GM21723 (cell line): ENCODE results near the gene ZFYVE27.

Experiments
- ATAC-seq: cut with Tn5 transposase; IDR thresholded peaks from one replicate; pipeline ENCODE4 v1.9.1; 2021; ENCODE audit warnings: mild to moderate bottlenecking, moderate library complexity; ENCODE audit not compliant: unreplicated experiment

Gene ZFYVE27

DNA sequence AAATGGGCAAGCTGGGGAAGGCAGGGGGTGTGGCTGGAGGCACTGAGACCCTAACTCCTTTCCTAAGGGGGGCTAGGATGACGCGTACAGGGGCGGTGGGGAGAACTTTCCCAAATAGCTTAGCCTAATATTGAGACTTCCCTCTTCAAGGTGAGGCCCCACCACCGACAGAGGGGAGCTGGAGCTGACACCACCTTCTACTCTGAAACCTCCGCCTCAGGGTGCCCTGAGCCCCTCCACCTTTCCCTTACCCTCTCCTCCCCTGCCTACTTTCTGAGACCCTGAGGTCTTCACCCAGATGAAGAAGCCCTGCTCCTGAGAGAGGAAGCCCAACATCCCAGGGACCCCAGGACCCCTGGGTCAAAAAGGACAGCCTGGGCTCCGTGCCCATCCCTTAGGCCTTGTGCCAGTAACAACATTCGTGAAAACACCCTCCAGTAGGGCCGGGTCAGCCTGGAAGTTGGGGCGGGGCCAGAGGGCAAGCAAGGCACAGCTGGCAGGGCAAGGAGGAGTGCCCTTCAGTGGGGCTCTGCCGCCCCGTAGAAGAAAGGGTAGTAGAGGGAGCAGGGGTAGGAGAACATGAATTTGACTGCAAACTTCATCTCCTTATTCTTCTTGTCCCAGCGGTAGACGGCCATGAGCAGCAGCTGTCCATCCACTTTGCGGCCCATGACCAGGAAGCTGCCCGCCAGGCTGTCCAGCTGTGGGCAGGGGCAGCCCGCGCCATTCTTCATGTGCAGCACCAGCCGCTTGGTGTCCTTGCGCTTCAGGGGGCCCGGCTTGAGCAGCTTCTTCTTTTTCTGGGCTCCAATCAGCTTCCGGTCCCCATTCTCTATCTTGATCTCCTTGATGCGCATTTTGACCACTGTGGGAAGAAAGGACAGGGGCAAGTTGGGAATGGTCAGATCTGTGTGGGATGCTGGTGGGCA, 30.3 kb downstream of the ZFYVE27 start:
- no peak for ATAC-seq

DNA sequence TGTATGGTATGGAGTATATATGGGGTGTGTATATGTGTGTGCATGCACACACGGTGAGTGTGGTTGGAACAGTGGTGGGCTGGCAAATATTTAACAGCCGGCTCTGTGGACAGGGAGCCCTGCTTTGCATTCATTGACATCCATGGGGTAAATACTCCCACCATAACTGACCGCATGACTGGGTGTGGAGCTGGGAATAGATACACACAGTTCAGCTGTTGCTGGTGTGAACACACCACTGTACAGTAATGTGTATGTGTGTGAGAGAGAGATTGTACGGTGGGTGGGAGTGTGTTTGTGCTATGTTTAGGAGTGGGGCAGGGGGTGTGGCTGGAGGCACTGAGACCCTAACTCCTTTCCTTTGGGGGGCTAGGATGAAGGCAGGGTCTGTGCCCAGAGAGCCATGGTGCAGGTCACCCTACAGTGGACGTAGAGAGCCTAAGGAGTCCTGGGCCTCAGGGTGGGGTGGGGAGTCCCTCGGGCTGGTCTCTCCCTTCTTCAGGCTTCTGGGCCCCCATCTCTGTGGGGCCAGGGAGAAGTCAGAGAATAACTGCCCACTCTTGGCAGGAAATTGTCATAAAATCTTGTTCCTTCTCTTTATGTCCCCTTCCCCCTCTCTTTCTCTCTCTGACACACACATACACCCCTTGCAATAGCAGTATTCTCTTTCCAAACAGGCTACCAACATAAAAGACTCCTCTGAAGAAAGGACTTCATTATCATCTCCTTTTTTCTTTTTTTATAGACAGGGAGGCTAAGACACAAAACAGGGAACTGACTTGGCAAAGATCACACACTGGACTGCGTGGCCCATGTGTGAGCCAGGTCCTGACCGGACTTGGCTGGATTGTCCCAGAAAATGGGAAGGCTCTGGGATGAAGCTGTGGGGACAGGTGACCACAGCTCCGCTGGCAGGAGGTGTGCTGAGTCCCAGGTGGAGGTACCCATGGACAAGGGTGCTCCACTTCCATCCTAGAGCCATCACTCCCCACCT, 31.7 kb downstream of the ZFYVE27 start:
- no peak for ATAC-seq

DNA sequence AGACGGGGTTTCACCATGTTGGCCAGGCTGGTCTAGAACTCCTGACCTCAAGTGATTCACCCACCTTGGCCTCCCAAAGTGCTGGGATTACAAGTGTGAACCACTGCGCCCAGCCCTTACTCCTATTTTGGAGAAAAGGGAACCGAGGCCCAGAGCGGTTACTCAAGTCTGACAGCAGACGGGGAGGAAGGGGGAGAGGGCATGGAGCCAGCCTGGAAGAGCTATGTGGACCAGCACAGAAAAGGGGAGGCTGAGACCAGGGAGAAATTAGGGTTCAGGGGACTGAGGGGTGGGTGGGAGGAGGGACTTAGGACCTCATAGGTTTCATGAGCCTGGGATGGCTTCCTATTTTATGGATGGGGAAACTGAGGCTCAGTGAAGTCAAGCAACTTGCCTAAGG, 33.3 kb downstream of the ZFYVE27 start:
- no peak for ATAC-seq

- ATAC-seq = no peak
These were observed 34.3 kb downstream of the ZFYVE27 start for GRCh38 chr10:97771055-97771891.

DNA sequence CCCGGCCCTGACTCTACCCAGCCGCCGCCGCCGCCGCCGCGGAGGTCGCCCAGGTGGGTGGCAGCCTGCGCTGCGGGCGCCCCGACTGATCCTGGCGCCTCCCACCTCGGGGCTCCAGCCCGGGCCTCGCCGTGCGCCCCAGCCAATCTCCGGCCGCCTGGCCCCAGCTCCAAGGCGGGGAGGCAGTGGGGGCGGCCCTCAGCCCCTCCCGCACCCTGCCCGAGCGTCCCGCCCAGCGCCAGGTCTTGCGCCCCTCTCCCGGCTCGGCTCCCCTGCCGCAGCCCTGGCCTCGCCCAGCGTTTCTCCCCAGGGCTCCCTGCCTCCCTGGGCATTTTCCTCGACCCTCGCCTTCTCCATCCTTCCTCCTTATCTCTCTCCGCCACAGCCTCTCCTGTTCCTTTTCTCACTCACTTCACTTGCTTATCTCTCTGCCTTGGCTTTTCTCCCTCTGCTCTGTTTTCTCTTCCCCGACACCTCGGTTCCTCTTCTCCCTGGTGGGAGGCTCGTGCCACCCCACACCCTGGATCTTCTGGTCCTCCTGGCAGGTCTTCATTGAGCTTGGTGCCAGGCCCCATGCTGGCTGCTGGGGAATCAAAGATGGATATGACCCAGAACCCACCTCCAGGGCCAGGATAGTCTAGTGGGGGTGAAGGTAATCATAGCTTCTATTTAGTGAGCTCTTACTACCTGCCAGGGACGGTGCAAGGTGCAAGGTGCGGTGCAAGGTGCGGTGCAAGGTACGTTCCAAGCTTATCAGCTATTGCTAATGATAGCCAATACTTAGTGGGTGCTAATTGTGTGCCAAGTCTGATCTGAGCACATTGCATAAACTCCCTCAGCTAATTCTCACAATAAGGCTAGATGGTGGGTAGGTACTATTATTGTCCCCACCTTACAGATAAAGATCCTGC, 35.2 kb downstream of the ZFYVE27 start, which contains the start of gene SFRP5:
Gene SFRP5, minus strand, starts transcription at position 87 of the 911 bp plus-strand sequence. CDS start 166 bp downstream, outside the sequence.
- ATAC-seq = no peak

- ATAC-seq = no peak
These were observed 36.2 kb downstream of the ZFYVE27 start for GRCh38 chr10:97773096-97773495.

DNA sequence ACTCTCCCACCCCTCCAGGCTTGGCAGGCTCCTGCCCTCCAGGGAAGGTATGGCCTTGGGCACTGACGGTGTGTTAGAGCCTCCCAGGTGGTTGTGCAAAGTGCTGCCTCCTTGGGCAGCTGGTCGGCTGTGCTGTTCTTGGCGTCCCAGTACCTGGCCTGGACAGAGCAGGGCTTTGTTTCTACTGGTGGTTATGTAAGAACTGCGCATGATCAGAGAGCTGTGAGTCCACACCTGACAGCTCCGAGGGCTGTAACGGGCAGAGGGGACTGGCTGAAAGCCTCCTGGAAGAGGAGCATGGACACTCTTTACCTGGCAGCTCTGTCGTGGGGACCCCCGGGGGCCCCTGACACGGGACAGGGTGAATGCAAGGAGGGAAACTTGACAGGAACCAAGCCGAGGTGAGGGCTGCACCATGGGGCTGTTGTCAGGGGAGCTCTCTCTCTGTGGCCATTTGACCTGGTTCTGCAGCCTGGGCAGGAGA, 37.9 kb downstream of the ZFYVE27 start:
- ATAC-seq = no peak

DNA sequence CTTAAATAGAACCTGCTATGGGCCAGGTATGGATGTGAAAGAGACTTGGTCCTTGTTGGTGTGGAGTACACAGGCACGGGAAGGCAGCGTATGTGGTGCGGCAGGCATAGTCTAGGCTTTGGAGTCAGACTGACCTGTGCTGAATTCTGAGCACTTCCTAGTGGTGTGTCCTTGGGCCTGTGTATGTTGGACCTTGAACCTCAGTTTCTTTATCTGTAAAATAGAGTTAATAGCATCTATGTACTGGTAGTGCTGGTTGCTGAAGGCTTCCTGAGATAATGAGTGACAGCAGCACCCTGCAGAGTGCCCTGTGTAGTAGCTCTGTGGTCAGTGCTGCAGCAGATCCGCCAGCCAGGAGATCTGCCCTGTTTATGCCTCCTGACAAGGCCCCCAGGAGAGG, 40.2 kb downstream of the ZFYVE27 start:
- no peak for ATAC-seq

- ATAC-seq = no peak
These were observed 41.7 kb downstream of the ZFYVE27 start for GRCh38 chr10:97778452-97779302.

- ATAC-seq = no peak
These were observed 42.6 kb downstream of the ZFYVE27 start for GRCh38 chr10:97779492-97779891.

GRCh38 chr10:97779975-97780374, 43.0 kb downstream of the ZFYVE27 start:
- no peak for ATAC-seq

GRCh38 chr10:97780841-97781617, 44.1 kb downstream of the ZFYVE27 start:
- ATAC-seq = no peak

- ATAC-seq = no peak
These were observed 44.8 kb downstream of the ZFYVE27 start for GRCh38 chr10:97781618-97782331.

- ATAC-seq = no peak
These were observed 45.7 kb downstream of the ZFYVE27 start for GRCh38 chr10:97782455-97783228.

DNA sequence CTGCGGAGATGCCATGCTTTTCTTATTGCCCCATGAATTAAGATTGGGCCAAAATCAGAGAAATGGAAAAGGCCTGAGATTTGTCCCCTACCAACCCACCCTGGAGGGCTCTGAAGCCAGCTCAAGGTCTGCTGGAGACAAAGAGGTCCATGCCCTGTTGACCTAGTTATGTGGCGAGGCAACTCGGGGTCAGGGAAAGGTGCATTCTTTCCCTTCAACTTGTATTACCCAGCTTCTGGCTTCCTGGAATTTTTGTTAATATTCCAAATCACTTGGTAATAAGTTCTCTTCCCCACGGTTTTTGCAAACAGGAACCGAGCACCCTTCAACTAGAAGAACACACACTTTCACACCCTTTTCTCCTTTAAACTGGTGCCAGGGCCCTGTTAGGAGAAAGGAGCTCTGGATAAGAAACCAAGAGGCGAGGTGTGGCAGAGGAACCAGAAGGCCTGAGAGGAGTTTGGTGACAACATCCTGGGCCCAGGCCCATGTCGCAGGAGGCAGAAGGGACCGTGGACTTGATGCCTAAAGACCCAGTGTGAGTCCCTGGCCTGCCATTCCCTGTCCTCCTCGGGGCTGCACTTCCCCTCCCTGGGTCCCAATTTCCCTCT, 47.4 kb downstream of the ZFYVE27 start:
- ATAC-seq = no peak

- ATAC-seq = no peak
These were observed 48.3 kb downstream of the ZFYVE27 start for GRCh38 chr10:97785231-97785630.
